GM18858 (cell line): Measurements from ENCODE around the gene LSG1.

Experiments
- ATAC-seq: cut with Tn5 transposase; IDR thresholded peaks from one replicate; pipeline ENCODE4 v1.9.1; 2021; ENCODE audit not compliant: unreplicated experiment

LSG1 gene

GRCh38 chr3:194687638-194688199 lies 15.7 kb upstream of the LSG1 start:
- no peak for ATAC-seq

DNA sequence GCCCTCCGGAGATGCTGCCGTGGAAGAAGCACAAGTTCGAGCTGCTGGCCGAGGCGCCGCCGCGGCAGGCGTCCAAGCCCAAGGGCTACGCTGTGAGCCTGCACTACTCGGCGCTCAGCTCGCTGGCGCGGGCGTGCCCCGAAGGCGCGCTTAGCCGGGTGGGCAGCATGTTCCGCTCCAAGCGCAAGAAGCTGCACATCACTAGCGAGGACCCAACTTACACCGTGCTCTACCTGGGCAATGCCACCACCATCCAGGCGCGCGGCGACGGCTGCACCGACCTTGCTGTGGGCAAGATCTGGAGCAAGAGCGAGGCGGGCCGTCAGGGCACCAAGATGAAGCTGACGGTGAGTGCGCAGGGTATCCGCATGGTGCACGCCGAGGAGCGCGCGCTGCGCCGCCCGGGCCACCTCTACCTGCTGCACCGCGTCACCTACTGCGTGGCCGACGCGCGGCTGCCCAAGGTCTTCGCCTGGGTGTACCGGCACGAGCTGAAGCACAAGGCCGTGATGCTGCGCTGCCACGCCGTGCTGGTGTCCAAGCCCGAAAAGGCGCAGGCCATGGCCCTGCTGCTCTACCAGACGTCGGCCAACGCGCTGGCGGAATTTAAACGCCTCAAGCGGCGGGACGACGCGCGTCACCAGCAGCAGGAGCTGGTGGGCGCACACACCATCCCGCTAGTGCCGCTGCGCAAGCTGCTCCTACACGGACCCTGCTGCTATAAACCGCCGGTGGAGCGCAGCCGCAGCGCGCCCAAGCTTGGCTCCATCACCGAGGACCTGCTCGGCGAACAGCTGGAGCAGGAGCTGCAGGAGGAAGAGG lies 15.0 kb upstream of the LSG1 start:
- ATAC-seq = no peak

DNA sequence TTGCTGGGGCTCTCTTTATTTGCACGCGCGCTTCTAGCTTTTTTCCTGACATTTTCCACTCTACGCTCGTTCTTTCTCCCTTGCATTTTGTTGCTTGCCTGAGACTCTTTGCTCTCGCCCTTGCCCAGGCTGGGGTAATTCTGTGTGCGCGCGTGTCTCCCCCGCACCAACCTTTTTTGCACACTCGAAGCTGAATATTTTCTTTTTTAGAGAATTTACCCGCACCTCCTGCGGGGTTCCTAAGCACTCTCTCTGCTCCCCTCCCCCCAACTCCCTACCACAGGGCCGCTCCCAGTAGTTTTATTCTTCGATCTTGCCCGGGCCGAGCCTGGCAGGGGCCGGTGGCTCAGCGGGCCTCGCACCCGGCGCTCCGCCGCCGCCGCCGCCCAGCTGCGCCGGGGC lies 14.4 kb upstream of the LSG1 start:
- no peak for ATAC-seq

- peak; percentile 40 for ATAC-seq
Measured at GRCh38 chr3:194685718-194686413, 13.9 kb upstream of the LSG1 start, which contains the start of gene FAM43A. Gene FAM43A (plus strand): TSS chr3:194685883. CDS start chr3:194686827, 944 bp downstream.

GRCh38 chr3:194685065-194685717 lies 13.2 kb upstream of the LSG1 start:
- ATAC-seq = no peak

DNA sequence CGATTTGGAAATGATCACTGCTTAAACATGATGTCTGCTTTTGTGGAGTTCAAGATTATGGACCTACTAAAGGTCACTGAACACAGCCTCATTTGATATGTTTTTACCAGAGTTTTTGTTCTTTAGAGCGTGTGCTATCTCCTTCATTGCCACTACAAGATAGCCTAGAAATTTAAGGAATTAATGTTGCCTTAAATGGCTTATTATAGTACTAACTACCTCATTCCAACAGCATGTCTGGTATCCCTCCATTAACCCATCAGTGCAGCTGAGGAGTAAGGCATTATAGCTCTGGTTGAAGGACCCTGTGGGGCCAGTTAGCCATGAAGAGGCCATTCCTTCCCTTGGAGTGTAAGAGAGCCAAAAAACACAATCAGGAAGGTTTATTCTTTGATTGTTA lies 11.4 kb upstream of the LSG1 start:
- ATAC-seq = no peak

DNA sequence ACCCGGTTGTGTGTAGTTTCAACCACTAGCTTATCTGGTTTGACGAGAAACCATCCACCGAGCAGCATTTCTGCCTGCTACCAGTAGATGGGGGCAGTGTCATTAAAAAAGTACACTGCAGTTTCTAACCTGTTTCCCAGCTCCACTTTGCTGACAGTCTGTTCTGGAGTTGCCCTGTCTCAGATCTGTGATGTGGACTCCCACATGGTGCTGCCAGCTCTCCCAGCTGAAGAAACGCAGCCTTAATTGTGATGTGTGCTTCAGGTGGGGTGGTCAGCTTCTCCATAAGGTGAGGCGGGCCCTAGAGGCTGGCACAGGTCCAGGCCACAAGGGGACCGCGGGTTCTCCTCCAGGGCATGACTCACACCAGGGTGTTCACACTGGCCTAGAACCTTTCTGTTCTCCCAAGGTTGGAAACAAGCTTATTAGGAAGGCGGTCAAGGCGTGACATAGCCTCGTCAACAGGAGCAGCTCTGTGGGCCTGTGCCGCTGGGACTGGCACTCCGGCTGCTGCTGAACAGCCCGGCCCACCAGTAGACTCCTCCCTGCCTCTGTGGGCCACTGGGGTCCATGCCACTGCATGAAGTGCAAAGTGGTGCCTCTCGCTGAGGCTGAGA lies 10.8 kb upstream of the LSG1 start:
- no peak for ATAC-seq

- no peak for ATAC-seq
Measured at GRCh38 chr3:194682189-194682693, 10.2 kb upstream of the LSG1 start.

- ATAC-seq = no peak
Measured at GRCh38 chr3:194680888-194681615, 9.1 kb upstream of the LSG1 start.

GRCh38 chr3:194676471-194676870 lies 4.5 kb upstream of the LSG1 start:
- no peak for ATAC-seq

DNA sequence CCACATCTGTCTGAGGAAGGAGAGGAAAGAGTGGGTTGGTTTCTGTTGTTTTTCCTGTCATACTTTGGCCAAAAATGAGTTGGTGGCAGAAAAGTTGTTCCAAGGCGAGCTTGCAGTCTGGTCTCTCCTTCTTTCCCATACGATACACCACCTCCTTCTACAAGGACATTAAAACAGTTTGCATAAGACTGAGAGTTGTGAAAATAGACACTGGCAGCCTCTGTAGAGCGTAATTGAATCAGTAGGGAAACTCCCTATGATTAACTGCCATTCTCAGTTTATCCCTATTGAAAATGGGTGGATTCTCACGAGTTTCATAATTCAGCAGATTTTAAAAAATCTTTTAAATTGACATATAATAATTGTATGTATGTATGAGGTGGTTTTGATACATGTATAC lies 3.7 kb upstream of the LSG1 start:
- no peak for ATAC-seq

DNA sequence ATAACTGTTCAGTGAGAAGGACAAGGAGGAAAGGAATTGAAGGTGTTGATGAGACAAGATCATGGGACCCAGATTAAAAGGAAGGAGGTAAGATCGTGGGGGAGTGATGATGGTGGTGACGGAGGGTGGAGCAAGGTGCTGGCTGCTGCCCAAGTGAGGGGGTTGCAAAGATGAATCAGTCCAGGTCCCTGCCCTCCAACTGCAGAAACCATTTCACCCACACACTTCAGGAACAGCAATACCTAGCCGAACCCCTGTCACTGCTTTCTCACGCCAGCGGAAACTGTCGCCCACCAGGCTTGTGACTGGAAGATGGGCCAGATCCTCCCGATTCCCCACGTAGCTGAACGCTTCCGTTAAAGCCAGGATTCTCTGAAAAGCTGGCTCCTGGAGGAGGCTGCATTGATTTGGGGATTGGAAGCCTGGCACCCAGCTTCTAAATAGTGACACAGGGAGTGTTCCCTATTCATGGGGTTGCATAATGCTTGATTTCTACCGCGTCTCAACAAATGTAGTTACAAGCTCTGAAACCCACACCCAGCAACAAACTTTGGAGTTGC lies 3.2 kb upstream of the LSG1 start:
- no peak for ATAC-seq

DNA sequence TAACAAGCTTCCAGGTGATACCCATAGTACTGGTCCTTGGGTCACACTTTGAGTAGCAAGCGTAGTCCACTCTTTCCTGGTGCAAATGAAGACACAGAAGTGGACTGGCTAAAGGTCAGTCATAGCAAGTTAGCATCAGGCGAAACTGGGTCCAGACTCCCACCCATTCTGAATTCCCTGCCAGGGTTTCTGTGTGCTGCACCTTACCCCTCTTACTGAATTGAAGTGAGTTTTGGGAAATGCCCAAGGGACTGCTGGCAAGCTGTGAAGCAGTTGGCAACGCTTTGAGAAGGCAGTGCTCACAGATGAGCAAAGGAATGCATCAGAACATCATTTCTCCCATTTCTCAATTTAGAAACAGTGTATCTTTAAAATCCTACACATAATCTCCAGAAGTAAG lies 1.8 kb upstream of the LSG1 start:
- ATAC-seq = no peak

DNA sequence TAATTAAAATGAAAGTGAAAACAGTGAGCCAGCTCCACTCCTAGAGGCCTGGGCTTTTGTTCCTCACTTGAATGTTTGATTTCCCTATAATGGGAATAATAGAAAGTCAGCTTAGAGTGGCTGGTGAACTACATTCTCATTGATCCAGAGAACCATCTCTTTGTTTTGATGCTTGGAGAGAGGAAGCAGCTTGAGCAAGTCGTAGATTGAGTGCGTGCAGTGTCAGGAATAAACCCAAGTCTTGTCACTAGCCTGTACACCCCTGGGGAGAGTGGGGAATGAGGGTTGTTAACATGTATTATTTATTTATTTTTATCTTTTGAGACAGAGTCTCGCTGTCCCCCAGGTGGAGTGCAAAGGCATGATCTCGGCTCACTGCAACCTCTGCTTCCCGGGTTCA lies 885 bp upstream of the LSG1 start:
- ATAC-seq = no peak

DNA sequence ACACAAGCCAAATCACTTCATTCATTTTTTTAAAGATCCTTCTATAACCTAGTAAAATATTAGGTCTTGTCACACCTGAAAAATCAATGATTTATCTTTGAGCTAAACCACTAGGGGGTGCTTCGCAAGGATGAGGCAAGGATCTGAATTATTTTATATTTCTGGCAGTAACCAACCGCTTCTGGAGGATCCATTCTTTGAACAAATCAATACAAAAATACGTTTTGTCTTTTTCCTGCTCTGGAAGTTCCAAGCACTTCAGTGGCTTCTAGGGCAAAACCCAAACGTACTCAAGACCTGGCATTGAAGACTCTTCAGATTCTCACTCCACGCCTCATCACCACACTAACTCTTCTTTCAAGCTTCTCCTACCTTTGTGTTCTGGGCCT lies 486 bp downstream of the LSG1 start:
- ATAC-seq = no peak

GRCh38 chr3:194667363-194667762 lies 4.6 kb downstream of the LSG1 start:
- no peak for ATAC-seq

GRCh38 chr3:194664857-194665256 lies 7.1 kb downstream of the LSG1 start:
- no peak for ATAC-seq

- ATAC-seq = no peak
Measured at GRCh38 chr3:194661946-194662345, 10.0 kb downstream of the LSG1 start.

DNA sequence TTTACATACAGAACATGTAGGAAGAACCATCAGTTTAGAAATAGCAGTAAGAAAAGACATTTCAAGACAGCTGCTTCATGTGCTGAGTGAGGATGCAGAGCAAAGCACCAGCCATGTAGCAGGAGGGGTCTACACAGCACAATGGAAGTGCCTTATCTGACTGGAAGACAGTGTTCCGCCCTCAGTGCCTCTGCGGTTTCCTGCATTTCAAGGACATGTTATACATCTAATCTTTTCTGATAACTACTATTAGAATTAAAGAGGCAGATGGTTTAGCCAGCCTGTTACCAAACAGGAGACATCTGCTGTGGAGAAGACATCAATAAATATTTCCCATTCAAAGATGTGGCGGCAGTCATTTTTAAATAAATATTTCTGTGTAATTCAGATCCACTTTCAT lies 10.6 kb downstream of the LSG1 start:
- no peak for ATAC-seq

- ATAC-seq = no peak
Measured at GRCh38 chr3:194659778-194660177, 12.2 kb downstream of the LSG1 start.
